OCI-M2 (cell line): ENCODE results near the gene MCRIP1.

Source experiments
- DNase-seq: peaks from one replicate; lab custom pipeline; 2025; ENCODE audit not compliant: unreplicated experiment; lab: John Stamatoyannopoulos, UW

The MCRIP1 gene

GRCh38 chr17:81821603-81822311 lies 11.3 kb downstream of the MCRIP1 start:
- no peak for DNase-seq

- no peak for DNase-seq
These were observed 11.9 kb downstream of the MCRIP1 start for GRCh38 chr17:81821147-81821546.

GRCh38 chr17:81819708-81820107 lies 13.4 kb downstream of the MCRIP1 start:
- DNase-seq = no peak

DNA sequence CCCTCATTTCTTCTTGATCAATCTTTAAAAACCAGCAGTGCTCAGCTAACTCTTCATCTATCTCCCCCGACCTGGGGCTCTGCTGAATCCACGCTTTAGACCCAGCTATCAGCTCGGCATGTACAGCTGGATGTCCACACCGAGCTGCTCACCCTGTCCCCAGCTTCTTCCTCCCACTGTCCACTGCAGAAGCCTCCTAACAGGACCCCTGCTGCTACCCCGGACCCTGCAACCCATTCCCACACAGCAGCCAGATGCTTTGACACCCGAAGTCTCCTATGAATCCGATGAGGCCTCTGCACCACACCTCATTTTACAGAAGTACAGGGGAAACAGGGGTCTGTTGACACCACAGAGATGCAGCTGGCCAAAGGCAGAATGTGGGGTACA lies 15.3 kb downstream of the MCRIP1 start:
- DNase-seq = no peak

DNA sequence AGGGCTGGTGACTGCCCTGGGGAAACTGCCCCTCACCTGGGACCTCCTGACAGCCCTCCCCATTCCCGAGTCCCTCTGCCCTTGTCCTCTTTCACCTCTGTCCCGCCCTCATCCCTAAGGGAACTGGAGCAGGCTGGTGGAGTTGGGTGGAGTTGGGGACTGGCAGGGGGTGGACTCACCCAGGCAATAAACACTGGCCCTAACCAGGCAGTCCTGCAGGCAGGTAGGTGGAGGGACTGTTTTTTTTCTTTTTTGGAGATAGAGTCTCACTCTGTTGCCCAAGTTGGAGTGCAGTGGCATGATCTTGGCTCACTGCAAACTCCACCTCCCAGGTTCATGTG lies 17.5 kb downstream of the MCRIP1 start:
- DNase-seq = no peak

- no peak for DNase-seq
These were observed 18.1 kb downstream of the MCRIP1 start for GRCh38 chr17:81814748-81815645.

GRCh38 chr17:81813861-81814683 lies 19.0 kb downstream of the MCRIP1 start:
- DNase-seq = no peak

DNA sequence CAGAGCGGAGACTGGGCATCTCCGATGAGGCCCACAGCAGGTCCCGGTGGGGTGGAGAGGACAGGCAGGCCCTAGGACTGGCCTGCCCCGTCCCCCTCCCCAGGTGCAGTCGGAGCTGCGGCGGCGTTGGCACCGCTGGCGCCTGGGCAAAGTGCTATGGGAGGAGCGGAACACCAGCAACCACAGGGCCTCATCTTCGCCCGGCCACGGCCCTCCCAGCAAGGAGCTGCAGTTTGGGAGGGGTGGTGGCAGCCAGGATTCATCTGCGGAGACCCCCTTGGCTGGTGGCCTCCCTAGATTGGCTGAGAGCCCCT lies 19.8 kb downstream of the MCRIP1 start:
- no peak for DNase-seq

- DNase-seq = no peak
These were observed 20.3 kb downstream of the MCRIP1 start for GRCh38 chr17:81812571-81813370.

GRCh38 chr17:81811705-81812570 lies 21.2 kb downstream of the MCRIP1 start:
- no peak for DNase-seq

GRCh38 chr17:81810892-81811704 lies 22.0 kb downstream of the MCRIP1 start:
- no peak for DNase-seq

- no peak for DNase-seq
These were observed 22.6 kb downstream of the MCRIP1 start for GRCh38 chr17:81810476-81810875.

DNA sequence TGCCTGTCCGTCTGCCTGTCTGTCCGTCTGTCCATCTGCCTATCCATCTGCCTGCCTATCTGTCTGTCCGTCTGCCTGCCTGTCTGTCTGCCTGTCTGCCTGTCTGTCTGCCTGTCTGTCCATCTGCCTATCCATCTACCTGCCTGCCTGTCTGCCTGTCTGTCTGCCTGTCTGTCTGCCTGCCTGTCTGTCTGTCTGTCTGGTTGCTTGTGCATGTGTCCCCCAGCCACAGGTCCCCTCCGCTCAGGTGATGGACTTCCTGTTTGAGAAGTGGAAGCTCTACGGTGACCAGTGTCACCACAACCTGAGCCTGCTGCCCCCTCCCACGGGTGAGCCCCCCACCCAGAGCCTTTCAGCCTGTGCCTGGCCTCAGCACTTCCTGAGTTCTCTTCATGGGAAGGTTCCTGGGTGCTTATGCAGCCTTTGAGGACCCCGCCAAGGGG lies 23.5 kb downstream of the MCRIP1 start:
- no peak for DNase-seq

- no peak for DNase-seq
These were observed 24.1 kb downstream of the MCRIP1 start for GRCh38 chr17:81808778-81809555.

- no peak for DNase-seq
These were observed 25.3 kb downstream of the MCRIP1 start for GRCh38 chr17:81807839-81808238.

- DNase-seq = no peak
These were observed 25.8 kb downstream of the MCRIP1 start for GRCh38 chr17:81807210-81807719.

- no peak for DNase-seq
These were observed 26.5 kb downstream of the MCRIP1 start for GRCh38 chr17:81806461-81807209.
